GM19397 (cell line): Measurements from ENCODE around the gene DEAF1.
"Not testable (repeated sequence)": the region's sequence is repeated elsewhere in the genome, so short reads cannot be mapped to it uniquely, and the experiment has no call there.

ENCODE experiments used
- ATAC-seq: cut with Tn5 transposase; IDR thresholded peaks from one replicate; pipeline ENCODE4 v1.9.1; 2021; ENCODE audit warnings: mild to moderate bottlenecking, moderate library complexity; ENCODE audit not compliant: unreplicated experiment

DEAF1 gene, protein sequence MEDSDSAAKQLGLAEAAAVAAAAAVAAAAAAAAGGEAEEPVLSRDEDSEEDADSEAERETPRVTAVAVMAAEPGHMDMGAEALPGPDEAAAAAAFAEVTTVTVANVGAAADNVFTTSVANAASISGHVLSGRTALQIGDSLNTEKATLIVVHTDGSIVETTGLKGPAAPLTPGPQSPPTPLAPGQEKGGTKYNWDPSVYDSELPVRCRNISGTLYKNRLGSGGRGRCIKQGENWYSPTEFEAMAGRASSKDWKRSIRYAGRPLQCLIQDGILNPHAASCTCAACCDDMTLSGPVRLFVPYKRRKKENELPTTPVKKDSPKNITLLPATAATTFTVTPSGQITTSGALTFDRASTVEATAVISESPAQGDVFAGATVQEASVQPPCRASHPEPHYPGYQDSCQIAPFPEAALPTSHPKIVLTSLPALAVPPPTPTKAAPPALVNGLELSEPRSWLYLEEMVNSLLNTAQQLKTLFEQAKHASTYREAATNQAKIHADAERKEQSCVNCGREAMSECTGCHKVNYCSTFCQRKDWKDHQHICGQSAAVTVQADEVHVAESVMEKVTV

GRCh38 chr11:694563-695287 lies at the start of gene DEAF1:
Gene DEAF1, minus strand, starts transcription at chr11:695222. Its CDS starts 175 bp downstream, at chr11:695047.
- ATAC-seq, result peak; percentile 80

GRCh38 chr11:742571-743201 lies 47.7 kb upstream of the DEAF1 start:
- ATAC-seq, result no peak

- ATAC-seq, result no peak
Observed at GRCh38 chr11:742156-742546, 47.1 kb upstream of the DEAF1 start.

DNA sequence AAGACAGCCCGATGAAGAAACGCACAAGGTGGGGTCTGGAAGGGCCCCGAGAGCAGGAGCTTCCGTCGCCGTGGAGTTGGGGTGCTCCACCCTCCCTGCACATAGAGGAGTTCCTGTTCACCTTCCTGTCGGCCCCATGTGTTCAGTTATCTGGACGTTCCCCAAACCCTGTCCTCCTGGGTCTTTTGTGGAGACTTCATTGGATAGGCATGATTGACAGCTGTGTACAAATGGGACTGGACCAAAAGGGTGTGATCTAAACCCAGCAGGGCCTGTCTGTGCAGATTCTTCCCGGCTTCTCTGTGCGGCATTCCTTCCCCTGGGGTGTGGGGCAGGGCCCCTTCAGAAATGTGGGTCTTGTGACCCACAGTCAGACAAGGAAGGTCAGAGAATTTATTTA lies 42.9 kb upstream of the DEAF1 start:
- ATAC-seq, result not testable (repeated sequence)

- no peak for ATAC-seq
Observed at GRCh38 chr11:737366-737765, 42.3 kb upstream of the DEAF1 start.

GRCh38 chr11:734541-734940 lies 39.5 kb upstream of the DEAF1 start:
- not testable (repeated sequence) for ATAC-seq

GRCh38 chr11:733072-733471 lies 38.0 kb upstream of the DEAF1 start:
- ATAC-seq, result no peak

- no peak for ATAC-seq
Observed at GRCh38 chr11:729492-730074, 34.6 kb upstream of the DEAF1 start.

DNA sequence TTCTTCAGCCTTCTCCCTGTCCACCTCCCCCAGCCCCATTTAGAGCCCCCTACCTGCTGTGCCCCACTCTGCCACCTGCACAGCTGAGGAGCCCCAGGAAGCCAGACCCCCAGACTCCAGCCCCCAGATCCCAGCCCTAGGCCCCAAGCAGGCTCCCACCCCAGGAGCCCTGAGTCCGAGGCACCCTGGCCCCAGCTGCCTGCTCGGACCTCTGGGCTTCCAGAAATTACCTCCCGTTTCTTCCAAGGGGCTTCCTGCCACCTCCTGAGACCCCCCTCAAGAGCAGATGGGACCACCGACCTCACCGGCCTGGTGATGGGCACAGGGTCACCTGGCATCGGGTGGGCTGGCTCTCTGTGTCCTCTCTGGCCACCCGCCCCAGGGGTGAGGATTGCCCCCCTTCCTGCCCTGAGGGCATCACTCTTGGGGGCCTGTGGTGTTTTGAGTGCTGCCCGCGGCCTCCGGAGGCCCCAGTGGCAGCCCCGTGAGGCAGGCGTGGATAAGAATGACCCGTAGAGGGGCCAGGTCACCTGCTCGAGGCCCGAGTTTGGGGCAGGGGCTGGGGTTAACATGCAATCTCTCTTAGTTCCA lies 34.0 kb upstream of the DEAF1 start:
- no peak for ATAC-seq

GRCh38 chr11:727859-728748 lies 33.1 kb upstream of the DEAF1 start:
- peak; percentile 50 for ATAC-seq

DNA sequence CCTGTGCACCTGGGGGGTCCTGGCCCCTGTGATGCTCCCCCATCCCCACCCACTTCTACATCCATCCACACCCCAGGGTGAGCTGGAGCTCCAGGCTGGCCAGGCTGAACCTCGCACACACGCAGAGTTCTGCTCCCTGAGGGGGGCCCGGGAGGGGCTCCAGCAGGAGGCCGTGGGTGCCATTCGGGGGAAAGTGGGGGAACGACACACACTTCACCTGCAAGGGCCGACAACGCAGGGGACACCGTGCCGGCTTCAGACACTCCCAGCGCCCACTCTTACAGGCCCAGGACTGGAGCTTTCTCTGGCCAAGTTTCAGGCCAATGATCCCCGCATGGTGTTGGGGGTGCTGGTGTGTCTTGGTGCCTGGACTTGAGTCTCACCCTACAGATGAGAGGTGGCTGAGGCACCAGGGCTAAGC lies 32.3 kb upstream of the DEAF1 start:
- no peak for ATAC-seq

GRCh38 chr11:726278-727220 lies 31.5 kb upstream of the DEAF1 start:
- ATAC-seq, result no peak

GRCh38 chr11:725624-726202 lies 30.7 kb upstream of the DEAF1 start:
- ATAC-seq, result no peak

GRCh38 chr11:724778-725386 lies 29.9 kb upstream of the DEAF1 start:
- no peak for ATAC-seq

GRCh38 chr11:724049-724777 lies 29.2 kb upstream of the DEAF1 start:
- no peak for ATAC-seq

GRCh38 chr11:723120-723883 lies 28.3 kb upstream of the DEAF1 start:
- no peak for ATAC-seq
